WI38 (cell line): ENCODE data around the gene DUSP19.

Source experiments
- H3K4me3 ChIP-seq: 2 replicates; pipeline ENCODE4 v1.5.1; 2011; ENCODE audit warnings: low read depth, mild to moderate bottlenecking, control low read depth, low read length
- CTCF ChIP-seq: IDR thresholded peaks from 2 replicates; pipeline ENCODE4 v1.5.1; 2012; ENCODE audit warnings: low read depth, mild to moderate bottlenecking, control low read depth, low read length

Gene DUSP19

GRCh38 chr2:183049420-183049819, 29.1 kb upstream of the DUSP19 start:
- TF ChIP-seq CTCF: no peak
- no peak overlapping the region for H3K4me3 ChIP-seq

- H3K4me3 ChIP-seq: no peak overlapping the region
- TF ChIP-seq CTCF: no peak
Measured at GRCh38 chr2:183057333-183057985, 21.1 kb upstream of the DUSP19 start.

- TF ChIP-seq CTCF: no peak
- H3K4me3 ChIP-seq: no peak overlapping the region
Measured at GRCh38 chr2:183059561-183059960, 19.0 kb upstream of the DUSP19 start.

GRCh38 chr2:183060571-183061231, 17.8 kb upstream of the DUSP19 start:
- H3K4me3 ChIP-seq: no peak overlapping the region
- TF ChIP-seq CTCF: no peak

GRCh38 chr2:183063083-183063482, 15.5 kb upstream of the DUSP19 start:
- no peak overlapping the region for H3K4me3 ChIP-seq
- TF ChIP-seq CTCF: no peak

GRCh38 chr2:183068561-183068960, 10.0 kb upstream of the DUSP19 start:
- TF ChIP-seq CTCF: no peak
- H3K4me3 ChIP-seq: no peak overlapping the region

GRCh38 chr2:183069174-183069573, 9.4 kb upstream of the DUSP19 start:
- no peak overlapping the region for H3K4me3 ChIP-seq
- no peak for TF ChIP-seq CTCF
